AG10803 (cell line): ENCODE data around the gene NEGR1.

ENCODE experiments used
- DNase-seq: peaks from one replicate; pipeline ENCODE4 v3.0.0; 2010; ENCODE audit warnings: low read depth
- H3K4me3 ChIP-seq: 2 replicates; pipeline ENCODE4 v1.5.1; 2011; ENCODE audit warnings: mild to moderate bottlenecking, low read length, control low read depth
- TF ChIP-seq, protein P1 (sequence below): conservative IDR thresholded peaks from 2 replicates; pipeline ENCODE4 v1.5.1; 2011; ENCODE audit warnings: mild to moderate bottlenecking, low read length, control low read depth, inconsistent platforms

The NEGR1 gene

DNA sequence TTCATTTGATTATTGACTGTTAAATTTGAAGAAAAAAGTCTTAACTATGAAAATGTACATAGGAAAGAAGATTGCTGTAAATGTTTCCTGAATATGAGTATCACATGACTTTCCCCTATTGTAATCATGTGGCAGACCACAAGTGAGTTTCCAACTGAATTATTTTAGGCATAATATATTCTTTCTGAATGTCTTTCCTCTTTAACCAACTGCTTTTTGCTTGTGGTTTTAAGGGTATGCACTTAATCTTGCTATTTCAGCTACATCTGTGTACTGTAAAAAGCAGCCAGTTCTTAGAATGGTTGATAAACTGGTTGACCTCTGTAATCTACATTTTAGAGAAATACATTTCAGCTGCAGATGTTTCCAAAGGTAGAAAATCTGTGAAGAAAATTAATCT, 400.7 kb downstream of the NEGR1 start:
- peak; percentile 48 for DNase-seq
- no peak overlapping the region for H3K4me3 ChIP-seq
- TF ChIP-seq, protein P1, sequence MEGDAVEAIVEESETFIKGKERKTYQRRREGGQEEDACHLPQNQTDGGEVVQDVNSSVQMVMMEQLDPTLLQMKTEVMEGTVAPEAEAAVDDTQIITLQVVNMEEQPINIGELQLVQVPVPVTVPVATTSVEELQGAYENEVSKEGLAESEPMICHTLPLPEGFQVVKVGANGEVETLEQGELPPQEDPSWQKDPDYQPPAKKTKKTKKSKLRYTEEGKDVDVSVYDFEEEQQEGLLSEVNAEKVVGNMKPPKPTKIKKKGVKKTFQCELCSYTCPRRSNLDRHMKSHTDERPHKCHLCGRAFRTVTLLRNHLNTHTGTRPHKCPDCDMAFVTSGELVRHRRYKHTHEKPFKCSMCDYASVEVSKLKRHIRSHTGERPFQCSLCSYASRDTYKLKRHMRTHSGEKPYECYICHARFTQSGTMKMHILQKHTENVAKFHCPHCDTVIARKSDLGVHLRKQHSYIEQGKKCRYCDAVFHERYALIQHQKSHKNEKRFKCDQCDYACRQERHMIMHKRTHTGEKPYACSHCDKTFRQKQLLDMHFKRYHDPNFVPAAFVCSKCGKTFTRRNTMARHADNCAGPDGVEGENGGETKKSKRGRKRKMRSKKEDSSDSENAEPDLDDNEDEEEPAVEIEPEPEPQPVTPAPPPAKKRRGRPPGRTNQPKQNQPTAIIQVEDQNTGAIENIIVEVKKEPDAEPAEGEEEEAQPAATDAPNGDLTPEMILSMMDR, result no peak

DNA sequence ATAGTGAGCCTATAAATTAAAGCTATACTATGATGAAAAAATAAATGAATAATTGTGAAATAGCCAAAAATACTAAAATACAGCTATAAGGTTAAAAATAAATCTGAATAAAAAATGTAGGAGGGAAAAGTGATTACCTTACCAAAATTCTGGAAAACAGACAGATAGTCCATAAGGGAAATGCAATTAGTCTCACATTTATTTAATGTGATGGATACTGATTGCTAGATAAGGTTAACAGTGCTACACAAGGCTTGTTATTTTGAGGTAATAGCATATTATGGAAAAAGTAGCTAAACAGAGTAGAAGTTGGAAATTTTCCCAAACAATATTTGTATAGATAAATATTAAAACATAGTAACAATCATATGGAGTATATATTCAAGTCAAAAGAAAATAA, 413.0 kb downstream of the NEGR1 start:
- TF ChIP-seq, protein P1, result no peak
- no peak overlapping the region for H3K4me3 ChIP-seq
- no peak for DNase-seq

DNA sequence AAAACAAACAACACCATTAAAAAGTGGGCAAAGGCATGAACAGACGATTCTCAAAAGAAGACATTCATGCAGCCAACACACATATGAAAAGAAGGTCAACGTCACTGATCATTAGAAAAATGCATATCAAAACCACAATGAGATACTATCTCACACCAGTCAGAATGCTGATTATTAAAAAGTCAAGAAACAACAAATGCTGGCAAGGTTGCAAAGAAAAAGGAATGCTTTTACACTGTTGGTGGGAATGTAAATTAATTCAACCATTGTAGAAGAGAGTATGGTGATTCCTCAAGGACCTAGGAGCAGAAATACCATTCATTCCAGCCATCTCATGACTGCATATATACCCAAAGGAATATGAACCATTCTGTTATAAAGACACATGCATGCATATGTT, 419.6 kb downstream of the NEGR1 start:
- TF ChIP-seq, protein P1, result no peak
- no peak for DNase-seq
- H3K4me3 ChIP-seq, result no peak overlapping the region

DNA sequence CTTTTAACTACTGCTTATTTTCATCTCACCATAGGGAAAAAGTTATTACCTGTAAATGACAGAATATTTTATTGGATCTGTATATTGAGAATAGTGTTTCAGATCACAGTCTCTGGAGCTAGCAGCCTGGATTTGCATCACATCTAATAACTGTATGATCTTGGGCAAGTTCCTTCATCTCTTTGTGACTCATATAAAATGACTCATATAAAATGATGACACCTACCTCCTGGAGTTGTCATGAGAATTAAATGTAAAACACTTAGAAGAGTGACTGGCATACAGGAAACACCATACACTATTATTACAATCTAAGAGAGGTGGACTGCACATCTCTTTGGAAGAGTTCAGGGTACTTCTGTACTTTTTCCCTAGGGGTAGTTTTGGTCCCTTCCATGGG, 421.3 kb downstream of the NEGR1 start:
- TF ChIP-seq, protein P1, result no peak
- peak; percentile 69 for DNase-seq
- no peak overlapping the region for H3K4me3 ChIP-seq

DNA sequence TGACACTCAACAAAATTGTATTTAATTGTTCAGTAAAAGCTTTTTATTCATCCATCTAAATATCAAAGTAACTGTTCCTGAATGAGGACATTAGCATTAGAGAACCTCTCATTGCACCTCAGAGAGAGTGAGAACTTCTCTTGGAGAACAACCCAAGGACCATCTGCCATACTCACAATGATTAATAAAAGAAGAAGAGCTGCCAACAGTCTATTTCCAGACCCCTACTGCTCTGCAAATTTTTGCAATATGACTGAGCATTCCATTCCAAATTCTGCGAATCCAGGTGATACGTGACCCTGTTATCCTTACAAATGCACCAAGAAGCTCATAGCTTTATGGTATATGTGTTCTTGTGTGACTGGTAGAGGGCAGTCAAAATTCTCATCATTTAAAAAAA, 422.5 kb downstream of the NEGR1 start:
- no peak overlapping the region for H3K4me3 ChIP-seq
- TF ChIP-seq, protein P1, result no peak
- DNase-seq, result no peak

DNA sequence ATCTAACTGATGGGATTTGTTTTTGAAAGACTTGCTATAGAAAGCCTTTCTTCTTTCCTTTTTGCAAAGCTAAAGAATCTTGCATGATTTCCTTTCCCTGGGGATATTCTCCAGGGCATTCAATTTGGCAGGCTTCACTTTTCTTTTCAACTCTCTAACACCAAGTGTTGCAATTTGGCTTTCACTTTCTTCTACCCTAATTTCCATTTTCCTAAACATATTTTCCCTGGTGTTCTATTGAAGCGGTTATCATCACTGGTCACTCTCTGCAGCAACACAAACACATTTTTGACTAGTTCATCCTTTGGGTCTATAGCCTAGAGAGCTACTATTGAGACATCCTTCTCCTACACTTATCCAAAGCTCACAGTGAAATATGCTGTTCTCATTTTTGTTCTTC, 424.5 kb downstream of the NEGR1 start:
- DNase-seq, result peak; percentile 69
- TF ChIP-seq, protein P1, result no peak
- no peak overlapping the region for H3K4me3 ChIP-seq

DNA sequence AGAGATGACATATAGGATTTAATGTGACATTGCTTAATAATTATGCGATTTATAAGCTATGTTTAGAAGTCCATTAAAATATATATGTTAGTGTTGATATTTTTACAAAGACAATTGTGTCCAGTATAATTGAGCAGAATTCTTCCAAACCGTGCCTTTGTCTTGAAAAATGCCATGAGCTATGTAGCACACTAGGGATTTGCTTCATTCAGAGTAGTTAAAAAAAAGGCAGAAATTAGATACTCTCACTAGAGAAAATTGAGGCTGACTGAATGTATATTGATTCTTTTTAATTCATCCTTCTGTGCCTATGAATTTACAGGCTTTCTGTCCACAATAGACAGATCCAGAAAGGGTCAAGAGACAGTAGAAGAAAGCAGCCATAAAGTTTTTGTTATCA, 429.0 kb downstream of the NEGR1 start:
- DNase-seq, result no peak
- TF ChIP-seq, protein P1, result no peak
- no peak overlapping the region for H3K4me3 ChIP-seq
